ENCODE results near the gene DHX40.
A peak's percentile ranks its signal among the peaks of the same experiment; 100 is the strongest.
"Not testable (repeated sequence)": the region's sequence is repeated elsewhere in the genome, so short reads cannot be mapped to it uniquely, and the experiment has no call there.

The DHX40 gene, protein sequence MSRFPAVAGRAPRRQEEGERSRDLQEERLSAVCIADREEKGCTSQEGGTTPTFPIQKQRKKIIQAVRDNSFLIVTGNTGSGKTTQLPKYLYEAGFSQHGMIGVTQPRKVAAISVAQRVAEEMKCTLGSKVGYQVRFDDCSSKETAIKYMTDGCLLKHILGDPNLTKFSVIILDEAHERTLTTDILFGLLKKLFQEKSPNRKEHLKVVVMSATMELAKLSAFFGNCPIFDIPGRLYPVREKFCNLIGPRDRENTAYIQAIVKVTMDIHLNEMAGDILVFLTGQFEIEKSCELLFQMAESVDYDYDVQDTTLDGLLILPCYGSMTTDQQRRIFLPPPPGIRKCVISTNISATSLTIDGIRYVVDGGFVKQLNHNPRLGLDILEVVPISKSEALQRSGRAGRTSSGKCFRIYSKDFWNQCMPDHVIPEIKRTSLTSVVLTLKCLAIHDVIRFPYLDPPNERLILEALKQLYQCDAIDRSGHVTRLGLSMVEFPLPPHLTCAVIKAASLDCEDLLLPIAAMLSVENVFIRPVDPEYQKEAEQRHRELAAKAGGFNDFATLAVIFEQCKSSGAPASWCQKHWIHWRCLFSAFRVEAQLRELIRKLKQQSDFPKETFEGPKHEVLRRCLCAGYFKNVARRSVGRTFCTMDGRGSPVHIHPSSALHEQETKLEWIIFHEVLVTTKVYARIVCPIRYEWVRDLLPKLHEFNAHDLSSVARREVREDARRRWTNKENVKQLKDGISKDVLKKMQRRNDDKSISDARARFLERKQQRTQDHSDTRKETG

DNA sequence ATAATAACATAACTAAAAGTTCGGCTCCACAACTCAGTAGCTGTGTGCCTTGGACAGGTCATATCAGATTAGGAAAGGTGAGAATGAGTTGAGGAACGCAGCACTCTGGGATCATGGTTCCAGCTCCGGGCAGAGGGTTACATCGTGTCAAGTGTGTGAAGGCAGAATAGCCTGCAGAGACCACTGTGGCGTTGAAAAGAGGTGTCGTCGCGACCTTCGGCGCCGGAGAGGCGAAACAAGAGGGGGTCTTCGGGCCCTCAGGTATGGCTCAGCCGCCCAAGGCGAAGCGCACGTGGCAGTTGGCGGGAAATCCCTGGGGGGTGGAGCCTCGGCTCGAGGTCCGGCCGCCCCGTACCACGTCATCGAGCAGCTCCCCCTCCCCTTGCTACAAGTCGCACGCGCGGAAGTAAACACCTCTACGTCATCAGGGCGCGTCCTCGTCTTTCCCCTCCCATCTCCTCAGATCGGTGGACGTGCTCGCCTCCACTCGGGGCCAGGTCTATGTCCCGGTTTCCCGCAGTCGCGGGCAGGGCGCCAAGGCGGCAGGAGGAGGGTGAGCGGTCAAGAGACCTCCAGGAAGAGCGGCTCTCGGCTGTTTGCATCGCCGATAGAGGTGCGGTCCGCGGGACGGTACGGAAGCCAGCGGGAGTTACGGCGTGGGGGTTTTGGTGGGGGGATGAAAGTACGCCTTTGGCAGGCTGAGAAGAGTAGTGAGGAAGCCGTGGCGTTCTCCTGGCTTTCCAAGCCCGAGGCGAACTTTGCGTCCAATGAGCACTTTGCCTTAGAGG lies at the start of gene DHX40:
TSS of gene DHX40 (plus strand) at position 440 of the 788 bp plus-strand sequence. CDS start at position 502, 62 bp downstream.
- H3K4me3 ChIP-seq (ENCODE audit: low read length): peak within 1 kb of the TSS; percentile 97
- peaks cover 7% of the 10 kb centered on the region for H3K4me1 ChIP-seq (ENCODE audit: control insufficient read depth, insufficient read depth, low read length)

DNA sequence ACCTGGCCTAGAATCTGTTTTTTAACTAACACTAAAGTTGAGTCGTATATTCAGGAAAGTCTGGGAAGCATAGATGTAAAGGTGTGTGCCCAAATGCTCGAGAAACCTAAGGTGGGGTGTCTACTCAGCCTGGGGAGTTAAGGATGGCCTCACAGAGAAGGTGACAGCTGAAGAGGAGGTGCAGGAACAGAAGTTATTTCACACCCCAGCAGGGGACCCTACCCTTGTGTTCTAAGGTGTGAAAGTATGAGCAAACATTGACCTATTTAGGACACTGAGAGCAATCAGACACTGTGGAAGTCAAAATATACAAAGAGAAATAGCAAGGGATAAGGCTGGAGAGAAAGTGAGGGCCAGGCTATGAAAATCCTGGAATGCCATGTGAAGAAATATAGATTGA lies 49.0 kb upstream of the DHX40 start:
- Histone ChIP-seq H3K9me3 (ENCODE audit: control insufficient read depth, low read length) (no peaks in the 10 kb centered on the region), H3K4me3 (ENCODE audit: low read length) (no peak overlapping the region), H3K4me1 (ENCODE audit: control insufficient read depth, insufficient read depth, low read length) (peaks cover 36% of the 10 kb centered on the region), H3K27me3 (replicated peaks; ENCODE audit: control insufficient read depth, insufficient read depth, low read length) (no peaks in the 10 kb centered on the region), H3K36me3 (ENCODE audit: control insufficient read depth, insufficient read depth, low read length, severe bottlenecking) (no peaks in the 10 kb centered on the region), H3K9ac (ENCODE audit: low read length) (no peak overlapping the region)
- no peak for DNase-seq (ENCODE audit: low read depth)

More for the DNA sequence above, at the start of gene DHX40:
- peak within 1 kb of the TSS; percentile 87 for H3K9ac ChIP-seq (ENCODE audit: low read length)
- no peaks in the 10 kb centered on the region for H3K27me3 ChIP-seq (replicated peaks; ENCODE audit: control insufficient read depth, insufficient read depth, low read length)
- peak; percentile 98 for DNase-seq (ENCODE audit: low read depth)
- H3K36me3 ChIP-seq (ENCODE audit: control insufficient read depth, insufficient read depth, low read length, severe bottlenecking): no peaks in the 10 kb centered on the region
- H3K9me3 ChIP-seq (ENCODE audit: control insufficient read depth, low read length): no peaks in the 10 kb centered on the region

DNA sequence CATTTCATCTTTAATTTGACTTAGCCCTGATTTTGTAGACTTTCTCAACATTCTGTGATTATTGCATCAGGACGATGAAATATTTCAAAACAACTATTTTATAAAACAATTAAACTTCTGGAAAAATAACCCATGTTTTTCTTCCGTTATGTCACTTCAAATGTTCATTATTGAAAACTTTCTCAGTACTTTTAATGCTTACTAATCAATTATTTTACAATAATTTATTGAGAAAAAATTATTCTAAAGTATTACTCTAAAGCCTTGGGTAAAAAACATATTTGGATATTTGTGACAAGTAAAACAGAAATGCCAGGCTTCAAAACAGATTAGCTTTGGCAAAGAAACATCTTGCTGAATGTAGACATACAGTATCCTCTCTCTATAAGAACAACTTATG lies 46.3 kb upstream of the DHX40 start:
- peak overlapping the region; percentile 43 for H3K9ac ChIP-seq (ENCODE audit: low read length)
- DNase-seq (ENCODE audit: low read depth): peak; percentile 41
- H3K4me3 ChIP-seq (ENCODE audit: low read length): no peak overlapping the region
- no peaks in the 10 kb centered on the region for H3K9me3 ChIP-seq (ENCODE audit: control insufficient read depth, low read length)
- H3K27me3 ChIP-seq (replicated peaks; ENCODE audit: control insufficient read depth, insufficient read depth, low read length): no peaks in the 10 kb centered on the region
- peaks cover 33% of the 10 kb centered on the region for H3K4me1 ChIP-seq (ENCODE audit: control insufficient read depth, insufficient read depth, low read length)
- H3K36me3 ChIP-seq (ENCODE audit: control insufficient read depth, insufficient read depth, low read length, severe bottlenecking): no peaks in the 10 kb centered on the region

DNA sequence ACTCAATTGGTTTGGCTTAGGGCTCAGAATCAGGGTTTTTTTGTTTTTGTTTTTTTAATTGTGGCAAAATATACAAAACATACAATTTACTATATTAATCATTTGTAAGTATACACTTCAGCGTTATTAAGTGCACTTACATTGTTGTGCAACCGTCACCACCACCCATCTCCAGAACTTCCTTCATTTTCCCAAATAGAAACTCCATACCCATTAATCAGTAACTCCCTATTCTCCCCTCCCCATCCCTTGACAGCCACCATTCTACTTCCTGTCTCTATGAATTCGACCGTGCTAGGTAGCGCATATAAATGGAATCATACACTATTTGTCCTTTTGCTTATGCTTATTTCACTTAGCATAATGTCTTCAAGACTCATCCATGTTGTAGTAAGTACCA lies 45.2 kb upstream of the DHX40 start:
- H3K9me3 ChIP-seq (ENCODE audit: control insufficient read depth, low read length): no peaks in the 10 kb centered on the region
- H3K27me3 ChIP-seq (replicated peaks; ENCODE audit: control insufficient read depth, insufficient read depth, low read length): no peaks in the 10 kb centered on the region
- H3K9ac ChIP-seq (ENCODE audit: low read length): no peak overlapping the region
- DNase-seq (ENCODE audit: low read depth): no peak
- H3K4me3 ChIP-seq (ENCODE audit: low read length): no peak overlapping the region
- H3K4me1 ChIP-seq (ENCODE audit: control insufficient read depth, insufficient read depth, low read length): peaks cover 22% of the 10 kb centered on the region
- no peaks in the 10 kb centered on the region for H3K36me3 ChIP-seq (ENCODE audit: control insufficient read depth, insufficient read depth, low read length, severe bottlenecking)

DNA sequence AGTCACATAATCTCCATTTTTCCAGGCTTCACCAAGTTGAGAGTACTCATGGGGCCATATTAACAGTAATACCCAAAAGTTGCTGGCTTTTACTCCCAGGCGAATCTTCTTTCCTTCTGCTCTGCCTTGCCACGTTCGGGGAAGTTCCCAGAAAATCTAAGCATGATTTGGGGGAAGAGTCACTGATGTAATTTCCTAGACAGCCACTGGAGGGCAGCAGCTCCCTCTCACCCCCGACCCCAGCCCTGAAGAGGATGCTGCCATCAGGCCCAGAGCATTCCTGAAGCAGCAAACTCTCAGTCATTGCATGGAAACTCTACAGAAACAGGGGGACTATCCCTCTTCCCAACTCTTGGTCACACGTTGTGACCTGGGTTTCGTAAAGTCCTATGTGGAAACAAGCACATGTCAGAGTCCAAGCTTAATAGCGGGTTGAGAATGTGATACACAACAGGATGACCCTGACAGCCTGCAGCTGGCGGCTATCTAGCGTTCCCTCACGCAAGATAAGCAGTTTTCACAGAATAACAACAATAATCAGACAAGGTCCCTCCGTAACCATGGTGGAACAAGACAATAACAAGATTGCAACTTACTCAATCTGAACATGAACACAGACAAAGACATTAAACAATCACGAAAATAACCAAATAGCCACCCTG lies 43.8 kb upstream of the DHX40 start:
- Histone ChIP-seq H3K9ac (ENCODE audit: low read length) (peak overlapping the region; percentile 57), H3K4me3 (ENCODE audit: low read length) (no peak overlapping the region), H3K9me3 (ENCODE audit: control insufficient read depth, low read length) (no peaks in the 10 kb centered on the region), H3K4me1 (ENCODE audit: control insufficient read depth, insufficient read depth, low read length) (peaks cover 25% of the 10 kb centered on the region), H3K36me3 (ENCODE audit: control insufficient read depth, insufficient read depth, low read length, severe bottlenecking) (no peaks in the 10 kb centered on the region), H3K27me3 (replicated peaks; ENCODE audit: control insufficient read depth, insufficient read depth, low read length) (no peaks in the 10 kb centered on the region)
- DNase-seq (ENCODE audit: low read depth): peak; percentile 74

DNA sequence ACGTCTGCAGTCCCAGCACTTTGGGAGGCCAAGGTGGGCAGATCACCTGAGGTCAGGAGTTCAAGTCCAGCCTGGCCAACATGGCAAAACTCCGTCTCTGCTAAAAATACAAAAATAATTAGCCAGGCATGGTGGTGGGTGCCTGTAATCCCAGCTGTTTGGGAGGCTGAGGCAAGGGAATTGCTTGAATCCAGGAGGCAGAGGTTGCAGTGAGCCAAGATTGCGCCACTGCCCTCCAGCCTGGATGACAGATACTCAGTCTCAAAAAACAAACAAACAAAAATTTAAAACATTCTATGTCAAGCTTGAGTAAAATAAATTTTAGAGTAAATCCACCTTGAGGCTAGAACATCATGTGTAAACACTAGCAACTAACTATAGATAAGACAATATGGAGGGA lies 40.5 kb upstream of the DHX40 start:
- not testable (repeated sequence) for H3K9ac ChIP-seq (ENCODE audit: low read length); H3K36me3 ChIP-seq (ENCODE audit: control insufficient read depth, insufficient read depth, low read length, severe bottlenecking); H3K9me3 ChIP-seq (ENCODE audit: control insufficient read depth, low read length); H3K27me3 ChIP-seq (replicated peaks; ENCODE audit: control insufficient read depth, insufficient read depth, low read length); H3K4me3 ChIP-seq (ENCODE audit: low read length); DNase-seq (ENCODE audit: low read depth)
- H3K4me1 ChIP-seq (ENCODE audit: control insufficient read depth, insufficient read depth, low read length): peaks cover 17% of the 10 kb centered on the region

DNA sequence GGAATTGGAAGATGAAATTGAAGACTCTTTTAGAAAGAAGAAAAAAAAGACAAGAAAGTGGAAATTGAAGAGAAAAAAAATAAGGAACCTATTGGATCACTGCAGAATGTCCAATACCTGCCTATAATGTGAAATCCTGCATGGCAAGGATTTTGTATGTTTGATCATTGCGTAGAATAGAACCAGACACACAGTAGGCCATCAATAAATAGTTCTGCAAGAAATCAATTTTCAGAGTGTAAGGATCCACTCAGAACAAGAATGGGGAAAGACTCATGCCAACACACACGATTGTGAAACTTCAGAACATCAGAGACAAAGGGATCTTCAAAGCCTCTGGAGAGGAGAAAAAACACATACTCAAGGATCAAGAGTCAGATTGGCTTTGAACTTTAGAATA lies 39.7 kb upstream of the DHX40 start:
- H3K27me3 ChIP-seq (replicated peaks; ENCODE audit: control insufficient read depth, insufficient read depth, low read length): no peaks in the 10 kb centered on the region
- no peaks in the 10 kb centered on the region for H3K36me3 ChIP-seq (ENCODE audit: control insufficient read depth, insufficient read depth, low read length, severe bottlenecking)
- no peak for DNase-seq (ENCODE audit: low read depth)
- H3K4me1 ChIP-seq (ENCODE audit: control insufficient read depth, insufficient read depth, low read length): peaks cover 16% of the 10 kb centered on the region
- H3K9me3 ChIP-seq (ENCODE audit: control insufficient read depth, low read length): no peaks in the 10 kb centered on the region
- no peak overlapping the region for H3K9ac ChIP-seq (ENCODE audit: low read length)
- no peak overlapping the region for H3K4me3 ChIP-seq (ENCODE audit: low read length)

DNA sequence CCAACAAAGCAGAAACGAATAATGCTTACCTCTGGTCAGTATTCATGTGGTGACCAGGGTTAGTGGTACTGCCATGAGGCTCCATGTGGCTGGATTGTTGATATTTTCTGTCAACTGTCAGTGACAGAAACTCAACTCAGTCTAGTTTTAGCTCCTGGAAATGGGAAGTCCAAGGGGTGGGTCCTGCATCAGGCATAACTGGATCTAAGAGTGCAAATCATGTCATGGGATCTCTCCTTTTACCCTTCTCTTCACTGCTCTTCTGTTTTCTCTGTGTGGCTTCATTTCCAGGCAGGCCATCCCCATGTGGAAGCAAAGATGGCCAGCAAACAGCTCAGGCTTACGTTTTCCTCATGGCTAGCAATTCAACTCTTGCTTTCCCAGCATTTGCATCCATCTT lies 39.0 kb upstream of the DHX40 start:
- no peaks in the 10 kb centered on the region for H3K27me3 ChIP-seq (replicated peaks; ENCODE audit: control insufficient read depth, insufficient read depth, low read length)
- DNase-seq (ENCODE audit: low read depth): no peak
- no peaks in the 10 kb centered on the region for H3K36me3 ChIP-seq (ENCODE audit: control insufficient read depth, insufficient read depth, low read length, severe bottlenecking)
- no peaks in the 10 kb centered on the region for H3K9me3 ChIP-seq (ENCODE audit: control insufficient read depth, low read length)
- no peak overlapping the region for H3K9ac ChIP-seq (ENCODE audit: low read length)
- peaks cover 8% of the 10 kb centered on the region for H3K4me1 ChIP-seq (ENCODE audit: control insufficient read depth, insufficient read depth, low read length)
- no peak overlapping the region for H3K4me3 ChIP-seq (ENCODE audit: low read length)

DNA sequence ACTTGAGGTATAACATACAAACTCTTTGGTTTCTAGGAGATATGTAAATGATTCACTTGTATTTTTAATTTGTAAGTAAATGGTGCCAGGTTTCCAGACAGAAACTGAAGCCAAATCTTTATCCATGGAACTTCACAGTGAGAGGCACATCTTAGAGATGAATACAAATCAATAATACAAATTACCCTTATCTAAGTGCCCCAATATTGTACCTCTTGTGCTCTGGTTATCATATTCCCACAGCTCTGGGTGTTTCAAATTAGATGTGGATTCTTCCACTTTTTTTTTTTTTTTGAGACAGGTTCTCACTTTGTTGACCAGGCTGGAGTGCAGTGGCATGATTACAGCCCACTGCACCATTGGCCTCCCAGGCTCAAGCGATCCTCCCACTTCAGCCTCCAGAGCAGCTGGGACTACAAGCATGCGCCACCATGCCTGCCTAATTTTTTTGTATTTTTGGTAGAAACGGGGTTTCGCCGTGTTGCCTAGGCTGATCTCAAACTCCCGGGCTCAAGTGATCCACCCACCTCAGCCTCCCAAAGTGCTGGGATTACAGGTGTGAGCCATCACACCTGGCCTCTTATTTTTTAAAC lies 38.0 kb upstream of the DHX40 start:
- no peak overlapping the region for H3K9ac ChIP-seq (ENCODE audit: low read length)
- no peak for DNase-seq (ENCODE audit: low read depth)
- H3K27me3 ChIP-seq (replicated peaks; ENCODE audit: control insufficient read depth, insufficient read depth, low read length): no peaks in the 10 kb centered on the region
- H3K9me3 ChIP-seq (ENCODE audit: control insufficient read depth, low read length): no peaks in the 10 kb centered on the region
- peaks cover 8% of the 10 kb centered on the region for H3K4me1 ChIP-seq (ENCODE audit: control insufficient read depth, insufficient read depth, low read length)
- no peak overlapping the region for H3K4me3 ChIP-seq (ENCODE audit: low read length)
- H3K36me3 ChIP-seq (ENCODE audit: control insufficient read depth, insufficient read depth, low read length, severe bottlenecking): no peaks in the 10 kb centered on the region

DNA sequence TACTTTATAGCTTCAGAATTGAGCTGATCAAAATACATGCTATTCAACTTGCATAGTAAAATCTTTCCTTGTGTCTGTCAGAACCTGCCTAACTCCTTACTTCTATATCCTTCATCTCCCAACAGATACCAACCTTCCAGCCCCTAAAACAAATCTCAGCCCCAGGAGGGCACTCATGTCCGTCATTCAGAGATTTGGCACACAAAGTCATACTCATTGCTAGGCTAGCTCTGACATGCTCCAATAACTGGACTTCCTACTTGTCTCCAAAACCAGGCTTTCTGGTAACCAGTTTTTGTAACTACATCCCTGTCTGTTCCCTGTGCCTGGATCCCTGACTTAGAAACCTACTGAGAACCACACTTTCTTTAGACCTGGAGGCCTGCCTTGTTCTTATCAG lies 37.5 kb upstream of the DHX40 start:
- H3K9me3 ChIP-seq (ENCODE audit: control insufficient read depth, low read length): no peaks in the 10 kb centered on the region
- no peaks in the 10 kb centered on the region for H3K36me3 ChIP-seq (ENCODE audit: control insufficient read depth, insufficient read depth, low read length, severe bottlenecking)
- H3K4me1 ChIP-seq (ENCODE audit: control insufficient read depth, insufficient read depth, low read length): peaks cover 8% of the 10 kb centered on the region
- no peak for DNase-seq (ENCODE audit: low read depth)
- H3K4me3 ChIP-seq (ENCODE audit: low read length): no peak overlapping the region
- H3K27me3 ChIP-seq (replicated peaks; ENCODE audit: control insufficient read depth, insufficient read depth, low read length): no peaks in the 10 kb centered on the region
- no peak overlapping the region for H3K9ac ChIP-seq (ENCODE audit: low read length)
